Lower leg skin (tissue), 4 donors: ENCODE data around the gene AASS. TPM values are rescaled to one million over a fixed set of nuclear protein-coding genes. Genes with fewer than 3 reads are reported as not detected.

ENCODE experiments used
- DNase-seq, 2 donors: peaks; one replicate each; pipeline ENCODE4 v3.0.0-alpha.2; 2019; ENCODE audit warnings: low spot score in 2 of 2
- H3K4me3 ChIP-seq: fragments of 200-600 bp; sonication (generic); 2 replicates; pipeline ENCODE4 v1.5.1; 2017; ENCODE audit warnings: mild to moderate bottlenecking, low read depth; ENCODE audit not compliant: poor library complexity, severe bottlenecking
- CTCF ChIP-seq, 3 donors: fragments of 450-650 bp; IDR thresholded peaks; one replicate each; pipeline ENCODE4 v1.5.1; 2016; ENCODE audit warnings: antibody characterized with exemption in 3 of 3, mild to moderate bottlenecking in 3 of 3, moderate library complexity in 2 of 3
- POLR2A ChIP-seq, 2 donors: fragments of 450-650 bp; IDR thresholded peaks; one replicate each; pipeline ENCODE4 v1.6.1; 2016 to 2017; ENCODE audit warnings: antibody characterized with exemption in 2 of 2, mild to moderate bottlenecking in 1 of 2, moderate library complexity in 1 of 2
- WGBS, 2 donors: methylation state at CpG; one replicate each; pipeline ENCODE4 v1.1.5; 2018; 5-methylcytosine and 5-hydroxymethylcytosine counted together
- intact Hi-C: fragments of 100-400 bp; cut with DNase I; formaldehyde crosslinking; loops from one replicate; pipeline ENCODE4 v1.15.0; 2023; ENCODE audit warnings: low total_unique reads
- total RNA-seq, 4 donors: library from RNA; depleted of rRNA; stranded (reverse); fragments of >200 nt; gene quantifications; one replicate each; pipeline ENCODE4 v1.1.0, GENCODE V29; 2016

Gene AASS
- total RNA-seq, 4 donors from 2014 or later = 7.7 to 13.3 (median 8.4) TPM

- H3K4me3 ChIP-seq = peak overlapping the region; percentile 86
- WGBS, 2 donors = 1 to 3% methylated on average over 18 of the region's 18 CpGs
- DNase-seq = peak in 1 of 2 donors; percentile 88
- intact Hi-C loops = no loop called here
- TF ChIP-seq POLR2A (IDR thresholded peaks at IDR 0.05) = no peak
- TF ChIP-seq CTCF (IDR thresholded peaks at IDR 0.05) = no peak
Measured at GRCh38 chr7:122143376-122143750, 686 bp downstream of the AASS start.

- 71 to 86% methylated on average over 1 of the region's 1 CpG for WGBS, 2 donors
- no peak for DNase-seq
- no peak for TF ChIP-seq POLR2A (IDR thresholded peaks at IDR 0.05)
- TF ChIP-seq CTCF (IDR thresholded peaks at IDR 0.05) = no peak
- intact Hi-C loops = no loop called here
- H3K4me3 ChIP-seq = no peak overlapping the region
Measured at GRCh38 chr7:122140918-122141317, 3.1 kb downstream of the AASS start.

- 21 to 36% methylated on average over 5 of the region's 5 CpGs for WGBS, 2 donors
- intact Hi-C loops = no loop called here
- no peak for DNase-seq
Measured at GRCh38 chr7:122137251-122138077, 6.6 kb downstream of the AASS start.

GRCh38 chr7:122136639-122137245, 7.3 kb downstream of the AASS start:
- TF ChIP-seq CTCF (IDR thresholded peaks at IDR 0.05) = no peak
- no peak for TF ChIP-seq POLR2A (IDR thresholded peaks at IDR 0.05)
- intact Hi-C loops = no loop called here
- H3K4me3 ChIP-seq = no peak overlapping the region
- no peak for DNase-seq
- WGBS, 2 donors = 43 to 59% methylated on average over 1 of the region's 1 CpG

More at GRCh38 chr7:122137251-122138077, 6.6 kb downstream of the AASS start:
- H3K4me3 ChIP-seq = no peak overlapping the region
- no peak for TF ChIP-seq POLR2A (IDR thresholded peaks at IDR 0.05)
- TF ChIP-seq CTCF (IDR thresholded peaks at IDR 0.05) = no peak

GRCh38 chr7:122136078-122136477, 8.0 kb downstream of the AASS start:
- no peak for DNase-seq
- intact Hi-C loops = no loop called here
- 36 to 45% methylated on average over 3 of the region's 3 CpGs for WGBS, 2 donors
- no peak overlapping the region for H3K4me3 ChIP-seq
- no peak for TF ChIP-seq CTCF (IDR thresholded peaks at IDR 0.05)
- TF ChIP-seq POLR2A (IDR thresholded peaks at IDR 0.05) = no peak
